HUES64 (cell line): Measurements from ENCODE around the gene FAM187B.

ENCODE experiments used
- H3K27ac ChIP-seq: 2 replicates; pipeline ENCODE4 v1.7.0; 2013; ENCODE audit warnings: low read depth, low read length, inconsistent platforms
- H3K27me3 ChIP-seq: 2 replicates; pipeline ENCODE4 v1.6.1; 2013; ENCODE audit warnings: mild to moderate bottlenecking, low read length; ENCODE audit not compliant: insufficient read depth
- H3K36me3 ChIP-seq: 2 replicates; pipeline ENCODE4 v1.6.1; 2013; ENCODE audit warnings: mild to moderate bottlenecking, low read length; ENCODE audit not compliant: insufficient read depth
- H3K4me1 ChIP-seq: 2 replicates; pipeline ENCODE4 v1.6.1; 2013; ENCODE audit warnings: mild to moderate bottlenecking, low read length, moderate library complexity; ENCODE audit not compliant: insufficient read depth
- H3K4me3 ChIP-seq: 2 replicates; pipeline ENCODE4 v1.5.1; 2013; ENCODE audit warnings: mild to moderate bottlenecking, low read length, moderate library complexity
- H3K9ac ChIP-seq: 2 replicates; pipeline ENCODE4 v1.6.1; 2013; ENCODE audit warnings: mild to moderate bottlenecking, low read depth, low read length
- H3K9me3 ChIP-seq: 2 replicates; pipeline ENCODE4 v1.6.1; 2013; ENCODE audit warnings: low read depth, low read length; ENCODE audit not compliant: insufficient read depth
- WGBS: fragments of 150-250, 120-280 bp; methylation state at CpG from one replicate; pipeline ENCODE4 v1.1.7; 2013; ENCODE audit warnings: missing lambda C conversion rate; 5-methylcytosine and 5-hydroxymethylcytosine counted together

Gene FAM187B

GRCh38 chr19:35184267-35184666, 44.3 kb downstream of the FAM187B start:
- no CpG with 5 or more reads among the region's 1 CpG for WGBS
- Histone ChIP-seq H3K4me3 (no peak overlapping the region), H3K36me3 (no peaks in the 10 kb centered on the region), H3K4me1 (no peaks in the 10 kb centered on the region), H3K9ac (no peak overlapping the region), H3K27me3 (no peaks in the 10 kb centered on the region), H3K27ac (no peak overlapping the region), H3K9me3 (no peaks in the 10 kb centered on the region)

GRCh38 chr19:35181387-35181786, 47.2 kb downstream of the FAM187B start:
- Histone ChIP-seq H3K9ac (no peak overlapping the region), H3K4me3 (no peak overlapping the region), H3K36me3 (no peaks in the 10 kb centered on the region), H3K27ac (no peak overlapping the region), H3K27me3 (no peaks in the 10 kb centered on the region), H3K9me3 (no peaks in the 10 kb centered on the region), H3K4me1 (no peaks in the 10 kb centered on the region)
- 95% methylated on average over 1 of the region's 1 CpG for WGBS

- WGBS = 92% methylated on average over 3 of the region's 3 CpGs
- no peak overlapping the region for H3K27ac ChIP-seq
- H3K4me1 ChIP-seq = no peaks in the 10 kb centered on the region
Measured at GRCh38 chr19:35179830-35180229, 48.7 kb downstream of the FAM187B start.

GRCh38 chr19:35178701-35179100, 49.8 kb downstream of the FAM187B start:
- 82% methylated on average over 2 of the region's 2 CpGs for WGBS
- no peaks in the 10 kb centered on the region for H3K4me1 ChIP-seq
- no peaks in the 10 kb centered on the region for H3K36me3 ChIP-seq
- no peak overlapping the region for H3K4me3 ChIP-seq
- no peak overlapping the region for H3K27ac ChIP-seq
- H3K9ac ChIP-seq = no peak overlapping the region
- H3K27me3 ChIP-seq = no peaks in the 10 kb centered on the region
- H3K9me3 ChIP-seq = no peaks in the 10 kb centered on the region

More at GRCh38 chr19:35179830-35180229, 48.7 kb downstream of the FAM187B start:
- no peak overlapping the region for H3K4me3 ChIP-seq
- no peaks in the 10 kb centered on the region for H3K9me3 ChIP-seq
- no peaks in the 10 kb centered on the region for H3K27me3 ChIP-seq
- no peaks in the 10 kb centered on the region for H3K36me3 ChIP-seq
- no peak overlapping the region for H3K9ac ChIP-seq

GRCh38 chr19:35177377-35178274, 50.9 kb downstream of the FAM187B start:
- Histone ChIP-seq H3K36me3 (no peaks in the 10 kb centered on the region), H3K4me1 (no peaks in the 10 kb centered on the region), H3K27me3 (no peaks in the 10 kb centered on the region), H3K9ac (no peak overlapping the region), H3K9me3 (no peaks in the 10 kb centered on the region), H3K4me3 (no peak overlapping the region), H3K27ac (no peak overlapping the region)
- WGBS = 88% methylated on average over 7 of the region's 7 CpGs

- Histone ChIP-seq H3K27me3 (no peaks in the 10 kb centered on the region), H3K9ac (no peak overlapping the region), H3K4me1 (no peaks in the 10 kb centered on the region), H3K9me3 (no peaks in the 10 kb centered on the region), H3K27ac (no peak overlapping the region), H3K4me3 (no peak overlapping the region), H3K36me3 (peaks cover 4% of the 10 kb centered on the region; the same call in 1 of the 2 replicates)
- WGBS = 88% methylated on average over 3 of the region's 3 CpGs
Measured at GRCh38 chr19:35176181-35176570, 52.4 kb downstream of the FAM187B start.
